GM12878 (cell line): Measurements from ENCODE around the gene SNX8. TPM values are rescaled to one million over a fixed set of nuclear protein-coding genes. Genes with fewer than 3 reads are reported as not detected.
A peak's percentile ranks its signal among the peaks of the same experiment; 100 is the strongest.

ENCODE experiments used
- ATAC-seq: fragments of 200-7000 bp; cut with Tn5 transposase; 3 replicates; pipeline ENCODE4 v1.9.1; 2020; ENCODE audit warnings: mild to moderate bottlenecking, moderate library complexity
- BruUV-seq: library from RNA; stranded (reverse); fragments of 400-500 nt; replicated peaks from 2 replicates; lab custom pipeline; 2021; lab: Mats Ljungman, UMichigan
- CTCF ChIA-PET: fragments of 300-600 bp; sonication (Branson Sonifier 250); formaldehyde crosslinking; extraction: SDS; loops from one replicate; lab custom pipeline; 2021; ENCODE audit warnings: inconsistent platforms; lab: Yijun Ruan, JAX
- POLR2A ChIA-PET: fragments of 350-600 bp; formaldehyde crosslinking; extraction: SDS; loops from one replicate; lab custom pipeline; 2021; ENCODE audit warnings: inconsistent platforms; lab: Charles Lee
- RAD21 ChIA-PET: fragments of 300-600 bp; sonication (Branson Sonifier 250); formaldehyde crosslinking; loops from one replicate; lab custom pipeline; 2023; ENCODE audit warnings: antibody characterized with exemption; ENCODE audit not compliant: unreplicated experiment; lab: Charles Lee
- SMC1A ChIA-PET: fragments of 300-600 bp; sonication (Branson Sonifier 250); formaldehyde crosslinking; loops from one replicate; lab custom pipeline; 2023; ENCODE audit not compliant: unreplicated experiment, uncharacterized antibody; lab: Charles Lee
- DNase-seq: peaks from one replicate; pipeline ENCODE4 v3.0.0-alpha.2; 2011; ENCODE audit warnings: low read depth, low spot score
- FAIRE-seq: peaks from 3 replicates; lab custom pipeline; 2011; peaks lifted over from hg19 to GRCh38; lab: Jason Lieb, UNC
- H2AFZ ChIP-seq: 2 replicates; pipeline ENCODE4 v1.6.0; 2011; ENCODE audit warnings: low read depth, low read length, control low read depth; ENCODE audit not compliant: control insufficient read depth
- H3K27ac ChIP-seq: 2 replicates; pipeline ENCODE4 v1.5.1; 2011; ENCODE audit warnings: control low read depth; ENCODE audit not compliant: control insufficient read depth, insufficient read depth
- H3K27me3 ChIP-seq, 2 experiments: replicated peaks in 1 of 2; 2 replicates each; pipeline versions ENCODE4 v1.6.0 to v1.6.1; 2011; ENCODE audit warnings: low read length in 1 of 2; ENCODE audit not compliant: control insufficient read depth in 2 of 2, insufficient read depth in 2 of 2
- H3K36me3 ChIP-seq, 2 experiments: 2 replicates each; pipeline ENCODE4 v1.5.1; 2011; ENCODE audit warnings: low read length in 1 of 2; ENCODE audit not compliant: control insufficient read depth in 2 of 2, insufficient read depth in 2 of 2
- H3K4me1 ChIP-seq: 2 replicates; pipeline ENCODE4 v1.6.1; 2011; ENCODE audit warnings: mild to moderate bottlenecking, low read length, moderate library complexity, mixed read lengths; ENCODE audit not compliant: control insufficient read depth, insufficient read depth
- H3K4me2 ChIP-seq: 2 replicates; pipeline ENCODE4 v1.6.0; 2011; ENCODE audit warnings: control low read depth; ENCODE audit not compliant: control insufficient read depth, insufficient read depth
- H3K4me3 ChIP-seq: fragments of 200-600 bp; sonication (generic); 2 replicates; pipeline ENCODE4 v1.5.1; 2016
- H3K79me2 ChIP-seq: 2 replicates; pipeline ENCODE4 v1.6.0; 2011; ENCODE audit warnings: low read length; ENCODE audit not compliant: control insufficient read depth, insufficient read depth
- H3K9ac ChIP-seq: 2 replicates; pipeline ENCODE4 v1.8.0; 2011; ENCODE audit warnings: low read length, control low read depth, mixed read lengths; ENCODE audit not compliant: control insufficient read depth, insufficient read depth
- H3K9me3 ChIP-seq: replicated peaks from 3 replicates; pipeline ENCODE4 v1.5.1; 2011; ENCODE audit warnings: mild to moderate bottlenecking, low read length; ENCODE audit not compliant: control insufficient read depth, insufficient read depth
- H4K20me1 ChIP-seq: 2 replicates; pipeline ENCODE4 v1.6.0; 2011; ENCODE audit not compliant: control insufficient read depth, insufficient read depth
- CEBPB ChIP-seq, 2 experiments: fragments of 150-350 bp in 1 of 2; IDR thresholded peaks; 2 replicates each; pipeline ENCODE4 v1.6.1; 2012 to 2014; ENCODE audit warnings: low read depth in 2 of 2, low read length in 2 of 2, borderline replicate concordance in 1 of 2, inconsistent platforms in 1 of 2
- FOS ChIP-seq: IDR thresholded peaks from 3 replicates; pipeline ENCODE4 v1.6.1; 2011; ENCODE audit warnings: borderline replicate concordance; ENCODE audit not compliant: insufficient read length; ENCODE audit errors: extremely low read depth
- GATAD2B ChIP-seq: fragments of 450-650 bp; conservative IDR thresholded peaks from 2 replicates; pipeline ENCODE4 v1.6.1; 2017; ENCODE audit warnings: low read depth, mild to moderate bottlenecking, moderate library complexity
- HCFC1 ChIP-seq: fragments of 150-350 bp; IDR thresholded peaks from 2 replicates; pipeline ENCODE4 v1.6.1; 2014; ENCODE audit warnings: low read length
- NKRF ChIP-seq: fragments of 450-650 bp; conservative IDR thresholded peaks from 2 replicates; pipeline ENCODE4 v1.6.1; 2017; ENCODE audit warnings: mild to moderate bottlenecking, moderate library complexity
- POLR2A ChIP-seq: IDR thresholded peaks from 2 replicates; pipeline ENCODE4 v1.6.1; 2011; ENCODE audit warnings: low read depth, mild to moderate bottlenecking, low read length
- RFX5 ChIP-seq: IDR thresholded peaks from 2 replicates; pipeline ENCODE4 v1.6.1; 2011; ENCODE audit warnings: low read depth, low read length, improper control_type of control experiment
- SP1 ChIP-seq: IDR thresholded peaks from one replicate; pipeline ENCODE4 v1.6.1; 2011; ENCODE audit warnings: low read depth, low read length
- SREBF1 ChIP-seq: IDR thresholded peaks from 2 replicates; pipeline ENCODE4 v1.6.1; 2012; ENCODE audit warnings: mild to moderate bottlenecking, low read length
- SREBF2 ChIP-seq: IDR thresholded peaks from 2 replicates; pipeline ENCODE4 v1.6.1; 2012; ENCODE audit warnings: mild to moderate bottlenecking, low read length
- WGBS: methylation state at CpG from one replicate; pipeline ENCODE4 v1.1.6; 2016; ENCODE audit warnings: low lambda C conversion rate; ENCODE audit not compliant: insufficient replicate concordance, insufficient coverage; ENCODE audit errors: missing lambda C conversion rate; 5-methylcytosine and 5-hydroxymethylcytosine counted together
- in situ Hi-C: fragments of 300-500 bp; cut with MboI; formaldehyde crosslinking; loops from 9 replicates; pipeline ENCODE4 v1.14.3; 2018; ENCODE audit warnings: mixed read lengths
- intact Hi-C: fragments of 100-400 bp; cut with micrococcal nuclease; formaldehyde crosslinking; loops from one replicate; pipeline ENCODE4 v1.14.2; 2022; ENCODE audit not compliant: unreplicated experiment
- polyA plus RNA-seq, 11 experiments: library from polyadenylated mRNA; depleted of rRNA in 4 of 11; unstranded in 6 of 11; stranded (reverse) in 5 of 11; fragments of >200 nt; fragmentation: Nextera tagmentation in 4 of 11; fragmentation: Illumina TruSeq in 1 of 11; extraction: Ambion mirVana in 4 of 11; extraction: Trizol in 1 of 11; gene quantifications; 1 replicate in 1 of 11; 2 replicates in 10 of 11; pipeline versions ENCODE4 v1.2.1 to v1.2.3, GENCODE V29; 2011 to 2016; ENCODE audit warnings: inconsistent platforms in 2 of 11, missing spikeins in 2 of 11, low read depth in 1 of 11
- total RNA-seq, 4 experiments: library from RNA; depleted of rRNA in 3 of 4; stranded (reverse); fragments of >200 nt in 3 of 4; fragmentation: Illumina TruSeq in 1 of 4; extraction: Trizol in 1 of 4; gene quantifications; 2 replicates each; pipeline versions ENCODE4 v1.2.1 to v1.2.3, GENCODE V29; 2013 to 2021

SNX8 gene
- total and polyA plus RNA-seq, 10 of the 15 experiments (the other 5 are each of a cell fraction or from before 2014, with no cell fraction given): 6.4 to 210 (median 97.6) TPM

- H3K27ac ChIP-seq: peak overlapping the region; percentile 99
Observed at GRCh38 chr7:2355705-2356008, 41.4 kb upstream of the SNX8 start.

GRCh38 chr7:2354939-2355704 lies 40.9 kb upstream of the SNX8 start:
- ATAC-seq: peak; percentile 3; the same call in 2 of the 3 replicates
- Histone ChIP-seq H3K36me3 (peaks cover 4 to 12% of the 10 kb centered on the region in 2 experiments; a peak in 2 of 4 replicates), H3K27ac (peak overlapping the region; percentile 99), H3K79me2 (peaks cover 67% of the 10 kb centered on the region), H3K4me3 (peak overlapping the region; percentile 93), H2AFZ (no peak overlapping the region), H3K4me2 (peak overlapping the region; percentile 75), H3K9ac (peak overlapping the region; percentile 97), H3K9me3 (no peaks in the 10 kb centered on the region), H4K20me1 (peaks cover 3% of the 10 kb centered on the region; the same call in 1 of the 2 replicates), H3K27me3 (no peaks in the 10 kb centered on the region), H3K4me1 (peaks cover 12% of the 10 kb centered on the region)
- no TSS peak for BruUV-seq
- intact Hi-C loops (loop anchor here (2.0 kb wide), 2 partner anchors 40 to 52 kb away; partner anchors contain the start of gene SNX8), in situ Hi-C loops (loop anchor here (5.0 kb wide), 1 partner anchor 783 kb away; the partner anchor contains the start of gene PSMG3)
- ChIA-PET CTCF (interaction anchor here (0.6 to 1.5 kb wide), 6 partner anchors 8 to 114 kb away, joined by 3 to 10 read pairs (median 4); no protein-coding TSS in a partner anchor), SMC1A (interaction anchor here (1.1 to 1.5 kb wide), 4 partner anchors 7 to 145 kb away, joined by 3 to 5 read pairs (median 4); partner anchors contain the start of genes MRM2 and NUDT1), RAD21 (interaction anchor here (1.0 to 3.5 kb wide), 6 partner anchors 51 to 145 kb away, joined by 3 to 28 read pairs (median 4); no protein-coding TSS in a partner anchor), POLR2A (interaction anchor here (0.7 to 1.0 kb wide), 4 partner anchors 48 to 1478 kb away, joined by 3 to 4 read pairs (median 4); partner anchors contain the start of gene CHST12)
- FAIRE-seq: no peak
- WGBS: under 1% methylated on average over 57 of the region's 92 CpGs
- no peak for DNase-seq
- no peak for TF ChIP-seq FOS
- TF ChIP-seq HCFC1: no peak
- TF ChIP-seq SP1: no peak
- TF ChIP-seq GATAD2B: 0 out of 2 replicates have a peak, but pooled peaks have one; percentile 36
- no peak for TF ChIP-seq RFX5
- peak; percentile 55 for TF ChIP-seq POLR2A
- TF ChIP-seq NKRF: peak; percentile 69; the same call in 1 of the 2 replicates

More at GRCh38 chr7:2355705-2356008, 41.4 kb upstream of the SNX8 start:
- CTCF ChIA-PET: interaction anchor here (0.6 to 1.5 kb wide), 7 partner anchors 8 to 113 kb away, joined by 3 to 10 read pairs (median 4); no protein-coding TSS in a partner anchor
- Histone ChIP-seq H3K27me3 (no peaks in the 10 kb centered on the region), H3K36me3 (peaks cover 4 to 14% of the 10 kb centered on the region in 2 experiments; a peak in 2 of 4 replicates), H4K20me1 (peaks cover 3% of the 10 kb centered on the region; the same call in 1 of the 2 replicates), H3K4me2 (peak overlapping the region; percentile 75), H3K4me3 (peak overlapping the region; percentile 93), H3K9ac (peak overlapping the region; percentile 97), H3K79me2 (peaks cover 72% of the 10 kb centered on the region), H2AFZ (no peak overlapping the region), H3K9me3 (no peaks in the 10 kb centered on the region), H3K4me1 (peaks cover 12% of the 10 kb centered on the region)
- POLR2A ChIA-PET: interaction anchor here (0.7 to 1.0 kb wide), 4 partner anchors 47 to 1479 kb away, joined by 3 to 4 read pairs (median 4); partner anchors contain the start of gene CHST12
- SMC1A ChIA-PET: interaction anchor here (0.8 to 1.4 kb wide), 4 partner anchors 8 to 146 kb away, joined by 3 to 5 read pairs (median 4); no protein-coding TSS in a partner anchor
- ATAC-seq: no peak
- intact Hi-C loops (loop anchor here (2.0 kb wide), 2 partner anchors 41 to 51 kb away; partner anchors contain the start of gene SNX8), in situ Hi-C loops (no loop called here)
- no peak for FAIRE-seq
- BruUV-seq: TSS peak; percentile 61
- RAD21 ChIA-PET: interaction anchor here (0.7 to 3.5 kb wide), 5 partner anchors 10 to 113 kb away, joined by 3 to 28 read pairs (median 3); no protein-coding TSS in a partner anchor
- 0% methylated on average over 9 of the region's 9 CpGs for WGBS
- TF ChIP-seq SREBF1 (no peak), SREBF2 (no peak), CEBPB (IDR thresholded peaks at IDR 0.05; ENCODE audit: borderline replicate concordance in 1 of 2, low read depth in 2 of 2, low read length in 2 of 2) (no peak)
- DNase-seq: no peak
